Mesodermal cell (in vitro differentiated cells): ENCODE data around the gene CLCN6.

ENCODE experiments used
- H3K27ac ChIP-seq: 2 replicates; pipeline ENCODE4 v1.7.0; 2013; ENCODE audit warnings: mild to moderate bottlenecking, low read depth, low read length, moderate library complexity; ENCODE audit not compliant: severe bottlenecking
- H3K36me3 ChIP-seq: 2 replicates; pipeline ENCODE4 v1.7.1; 2013; ENCODE audit warnings: mild to moderate bottlenecking, low read length, moderate library complexity; ENCODE audit not compliant: control insufficient read depth, insufficient read depth
- H3K4me1 ChIP-seq: one replicate; pipeline ENCODE4 v1.7.1; 2013; ENCODE audit warnings: mild to moderate bottlenecking, low read length; ENCODE audit not compliant: insufficient read depth, control insufficient read depth, poor library complexity, severe bottlenecking
- H3K4me3 ChIP-seq: 2 replicates; pipeline ENCODE4 v1.7.0; 2013; ENCODE audit warnings: low read length, control low read depth, mild to moderate bottlenecking; ENCODE audit not compliant: insufficient read depth, poor library complexity, severe bottlenecking; ENCODE audit errors: extremely low read depth
- H3K9me3 ChIP-seq: 2 replicates; pipeline ENCODE4 v1.7.1; 2013; ENCODE audit warnings: mild to moderate bottlenecking, low read length, moderate library complexity; ENCODE audit not compliant: control insufficient read depth
- WGBS, 2 experiments: methylation state at CpG; one replicate each; pipeline ENCODE4 v1.1.5; 2013; ENCODE audit warnings: missing lambda C conversion rate in 2 of 2; ENCODE audit not compliant: insufficient coverage in 2 of 2; 5-methylcytosine and 5-hydroxymethylcytosine counted together

The CLCN6 gene

GRCh38 chr1:11831945-11832725, 26.1 kb downstream of the CLCN6 start:
- Histone ChIP-seq H3K4me1 (no peaks in the 10 kb centered on the region), H3K4me3 (no peak overlapping the region), H3K36me3 (peaks cover 99% of the 10 kb centered on the region), H3K9me3 (no peaks in the 10 kb centered on the region), H3K27ac (no peak overlapping the region)
- WGBS, 2 experiments, result 99 to 100% methylated on average over 6 to 8 of the region's 9 CpGs

DNA sequence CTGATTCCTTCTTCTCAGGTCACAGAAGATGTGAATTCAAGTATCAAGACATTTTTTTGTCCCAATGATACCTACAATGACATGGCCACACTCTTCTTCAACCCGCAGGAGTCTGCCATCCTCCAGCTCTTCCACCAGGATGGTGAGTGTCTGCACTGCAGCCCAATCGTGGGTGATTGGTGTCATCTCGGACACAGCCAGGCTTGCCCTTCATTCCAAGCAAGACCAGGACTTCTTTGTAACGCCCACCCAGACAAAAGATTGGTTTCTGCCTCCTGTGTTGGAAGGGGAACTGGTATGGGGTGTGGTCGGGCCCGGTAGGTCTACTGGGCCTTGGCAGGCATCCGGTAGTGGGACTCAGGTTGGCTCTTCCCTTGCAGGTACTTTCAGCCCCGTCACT, 27.5 kb downstream of the CLCN6 start:
- peaks cover 94% of the 10 kb centered on the region for H3K36me3 ChIP-seq
- no peaks in the 10 kb centered on the region for H3K4me1 ChIP-seq
- no peaks in the 10 kb centered on the region for H3K9me3 ChIP-seq
- no peak overlapping the region for H3K27ac ChIP-seq
- 92 to 97% methylated on average over 5 to 7 of the region's 8 CpGs for WGBS, 2 experiments
- no peak overlapping the region for H3K4me3 ChIP-seq

DNA sequence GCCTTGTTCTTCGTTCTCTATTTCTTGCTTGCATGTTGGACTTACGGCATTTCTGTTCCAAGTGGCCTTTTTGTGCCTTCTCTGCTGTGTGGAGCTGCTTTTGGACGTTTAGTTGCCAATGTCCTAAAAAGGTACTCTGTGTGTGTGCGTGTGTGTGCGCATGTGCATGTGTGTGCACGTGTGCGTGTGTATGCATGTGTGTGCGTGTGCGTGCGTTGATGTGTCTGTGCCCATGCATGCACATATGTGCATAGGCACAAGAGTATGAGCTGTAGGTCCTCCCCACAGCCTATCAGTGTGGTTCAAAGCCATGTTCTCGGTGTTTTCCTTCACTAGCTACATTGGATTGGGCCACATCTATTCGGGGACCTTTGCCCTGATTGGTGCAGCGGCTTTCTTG, 27.9 kb downstream of the CLCN6 start:
- Histone ChIP-seq H3K4me1 (no peaks in the 10 kb centered on the region), H3K36me3 (peaks cover 93% of the 10 kb centered on the region), H3K9me3 (no peaks in the 10 kb centered on the region), H3K4me3 (no peak overlapping the region), H3K27ac (no peak overlapping the region)
- 95 to 99% methylated on average over 13 of the region's 13 CpGs for WGBS, 2 experiments

- Histone ChIP-seq H3K4me1 (no peaks in the 10 kb centered on the region), H3K36me3 (peaks cover 93% of the 10 kb centered on the region), H3K9me3 (no peaks in the 10 kb centered on the region), H3K4me3 (no peak overlapping the region), H3K27ac (no peak overlapping the region)
- 97 to 98% methylated on average over 23 to 27 of the region's 28 CpGs for WGBS, 2 experiments
These were observed 29.6 kb downstream of the CLCN6 start for GRCh38 chr1:11835441-11836225.

GRCh38 chr1:11836955-11837766, 31.2 kb downstream of the CLCN6 start:
- H3K36me3 ChIP-seq, result peaks cover 93% of the 10 kb centered on the region

DNA sequence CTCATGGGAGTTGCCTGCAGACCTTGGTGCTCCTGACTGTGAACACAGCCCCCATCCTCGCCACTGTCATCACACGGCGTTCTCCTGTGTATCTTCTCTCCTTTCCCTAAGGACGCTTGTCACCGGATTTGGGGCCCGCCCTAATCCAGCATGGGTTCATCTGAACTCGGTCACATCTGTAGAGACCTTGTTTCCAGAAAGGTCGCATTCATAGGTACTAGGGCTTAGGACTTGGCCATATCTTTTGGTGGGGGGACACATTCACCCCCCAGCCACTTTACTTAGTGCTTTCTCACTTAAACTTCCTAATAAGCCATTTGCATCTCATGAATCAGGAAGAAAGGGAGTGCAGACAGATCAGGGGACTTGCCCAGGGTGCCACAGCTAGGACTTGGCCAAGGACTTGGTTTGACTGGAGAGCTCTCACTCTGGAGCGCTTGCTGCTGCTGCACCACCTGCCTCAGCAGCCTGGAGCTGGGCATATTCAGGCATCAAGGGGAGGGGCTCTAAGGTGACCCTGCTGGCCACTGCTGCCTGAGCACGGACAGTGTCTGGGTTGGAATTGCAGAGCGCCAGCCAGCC, 31.9 kb downstream of the CLCN6 start:
- H3K27ac ChIP-seq, result no peak overlapping the region
- no peaks in the 10 kb centered on the region for H3K4me1 ChIP-seq
- no peak overlapping the region for H3K4me3 ChIP-seq
- no peaks in the 10 kb centered on the region for H3K9me3 ChIP-seq
- 90 to 95% methylated on average over 9 to 11 of the region's 11 CpGs for WGBS, 2 experiments
- H3K36me3 ChIP-seq, result peaks cover 93% of the 10 kb centered on the region

More at GRCh38 chr1:11836955-11837766, 31.2 kb downstream of the CLCN6 start:
- WGBS, 2 experiments, result 96 to 97% methylated on average over 30 of the region's 36 CpGs
- Histone ChIP-seq H3K4me3 (no peak overlapping the region), H3K9me3 (no peaks in the 10 kb centered on the region), H3K27ac (no peak overlapping the region), H3K4me1 (no peaks in the 10 kb centered on the region)

DNA sequence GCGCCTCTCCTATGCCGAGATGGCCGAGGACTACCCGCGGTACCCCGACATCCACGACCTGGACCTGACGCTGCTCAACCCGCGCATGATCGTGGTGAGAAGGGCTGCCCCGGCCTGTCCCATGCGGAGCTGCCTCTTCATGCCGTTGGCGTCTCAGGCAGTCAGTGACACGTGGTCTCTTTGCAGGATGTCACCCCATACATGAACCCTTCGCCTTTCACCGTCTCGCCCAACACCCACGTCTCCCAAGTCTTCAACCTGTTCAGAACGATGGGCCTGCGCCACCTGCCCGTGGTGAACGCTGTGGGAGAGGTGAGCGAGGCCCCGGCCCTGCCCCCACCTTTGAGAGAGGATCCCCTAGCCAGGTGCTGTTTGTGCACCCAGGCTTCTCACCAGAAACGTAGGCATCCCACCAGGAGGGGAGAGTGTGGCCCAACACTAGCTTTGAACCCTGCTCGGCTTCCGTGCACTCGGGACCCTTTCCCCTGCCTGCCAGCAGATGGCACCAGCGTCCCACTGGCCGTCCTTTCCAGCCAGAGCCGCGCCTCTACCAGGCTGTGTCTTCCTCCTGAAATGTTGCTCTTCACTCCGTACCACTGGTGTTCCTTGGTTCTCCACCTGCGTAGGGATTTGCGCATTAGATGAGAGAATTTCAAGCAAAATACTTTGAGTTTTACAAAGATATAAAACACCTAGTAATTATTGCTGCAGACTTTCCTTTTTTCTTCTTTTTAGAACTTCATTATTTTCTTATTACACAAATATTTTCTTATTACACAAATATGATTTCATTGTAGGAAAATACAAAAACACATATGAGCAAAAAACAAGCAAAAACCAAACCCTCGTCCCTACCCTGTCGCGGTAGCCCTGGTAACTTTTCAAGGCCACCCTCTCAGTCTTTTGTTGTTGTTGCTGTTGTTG, 32.6 kb downstream of the CLCN6 start:
- no peak overlapping the region for H3K4me3 ChIP-seq
- 74 to 75% methylated on average over 35 of the region's 40 CpGs for WGBS, 2 experiments
- peaks cover 91% of the 10 kb centered on the region for H3K36me3 ChIP-seq
- H3K4me1 ChIP-seq, result no peaks in the 10 kb centered on the region
- no peaks in the 10 kb centered on the region for H3K9me3 ChIP-seq
- H3K27ac ChIP-seq, result no peak overlapping the region

- no peaks in the 10 kb centered on the region for H3K9me3 ChIP-seq
- H3K36me3 ChIP-seq, result peaks cover 91% of the 10 kb centered on the region
- no peak overlapping the region for H3K27ac ChIP-seq
- H3K4me1 ChIP-seq, result no peaks in the 10 kb centered on the region
- 97% methylated on average over 12 to 17 of the region's 20 CpGs for WGBS, 2 experiments
- no peak overlapping the region for H3K4me3 ChIP-seq
These were observed 34.0 kb downstream of the CLCN6 start for GRCh38 chr1:11839727-11840705.
